K562 (cell line): ENCODE data around the gene PEX5L. TPM values are rescaled to one million over a fixed set of nuclear protein-coding genes. Genes with fewer than 3 reads are reported as not detected.

Experiments used
- ATAC-seq: fragments of 200-7000 bp; cut with Tn5 transposase; 3 replicates; pipeline ENCODE4 v1.9.1; 2020; ENCODE audit warnings: moderate library complexity
- BruUV-seq: library from RNA; stranded (reverse); fragments of 400-500 nt; replicated peaks from 2 replicates; lab custom pipeline; 2021; lab: Mats Ljungman, UMichigan
- CTCF ChIA-PET: fragments of 300-600 bp; formaldehyde crosslinking; extraction: SDS; loops from one replicate; lab custom pipeline; 2021; ENCODE audit warnings: low intra/inter-chr PET ratio; lab: Yijun Ruan, JAX
- POLR2A ChIA-PET: fragments of 300-600, 350-650 bp; sonication (Branson Sonifier 250); formaldehyde crosslinking; extraction: SDS; loops from one replicate; lab custom pipeline; 2021; ENCODE audit warnings: antibody characterized with exemption, inconsistent platforms; lab: Yijun Ruan, JAX
- DNase-seq, 4 experiments: peaks; one replicate each; pipeline versions ENCODE4 v3.0.0 to v3.0.0-alpha.2; 2011 to 2018; ENCODE audit warnings: low spot score in 3 of 4, mixed read lengths in 3 of 4; ENCODE audit errors: extremely low read depth in 1 of 4
- FAIRE-seq: peaks from 2 replicates; lab custom pipeline; 2011; peaks lifted over from hg19 to GRCh38; lab: Jason Lieb, UNC
- H2AFZ ChIP-seq: 2 replicates; pipeline ENCODE4 v1.6.0; 2011; ENCODE audit warnings: low read depth, low read length, control low read depth, inconsistent platforms
- H3K27ac ChIP-seq: fragments of 200-600 bp; 3 replicates; pipeline ENCODE4 v1.8.0; 2011; ENCODE audit warnings: low read depth, mild to moderate bottlenecking, control low read depth, inconsistent platforms, low read length, moderate library complexity, mixed read lengths; ENCODE audit errors: extremely low read depth
- H3K27me3 ChIP-seq, 2 experiments: fragments of 300-600 bp in 1 of 2; 2 replicates in 1 of 2; 3 replicates in 1 of 2; pipeline versions ENCODE4 v1.6.0 to v1.8.0; 2011; ENCODE audit warnings: inconsistent platforms in 2 of 2, low read length in 2 of 2, mild to moderate bottlenecking in 1 of 2, mixed read lengths in 1 of 2, moderate library complexity in 1 of 2; ENCODE audit not compliant: control insufficient read depth in 2 of 2, insufficient read depth in 2 of 2
- H3K36me3 ChIP-seq: fragments of 300-600 bp; 3 replicates; pipeline ENCODE4 v1.8.0; 2011; ENCODE audit warnings: mild to moderate bottlenecking, low read length, inconsistent platforms; ENCODE audit not compliant: control insufficient read depth, insufficient read depth
- H3K4me1 ChIP-seq, 2 experiments: fragments of 200-600 bp in 1 of 2; replicated peaks in 1 of 2; 2 replicates in 1 of 2; 3 replicates in 1 of 2; pipeline versions ENCODE4 v1.5.1 to v1.8.0; 2011; ENCODE audit warnings: inconsistent platforms in 2 of 2, low read length in 2 of 2, mild to moderate bottlenecking in 1 of 2, mixed read lengths in 1 of 2, moderate library complexity in 1 of 2; ENCODE audit not compliant: control insufficient read depth in 2 of 2, insufficient read depth in 2 of 2
- H3K4me2 ChIP-seq: 2 replicates; pipeline ENCODE4 v1.6.1; 2011; ENCODE audit warnings: low read length, control low read depth, inconsistent platforms, mixed read lengths; ENCODE audit not compliant: insufficient read depth
- H3K4me3 ChIP-seq: fragments of 200-600 bp; sonication (generic), shearing (Covaris generic); 2 replicates; pipeline ENCODE4 v1.5.1; 2016; ENCODE audit warnings: control low read depth, inconsistent platforms
- H3K79me2 ChIP-seq: fragments of 200-600 bp; 3 replicates; pipeline ENCODE4 v1.8.0; 2011; ENCODE audit warnings: low read length, inconsistent platforms; ENCODE audit not compliant: control insufficient read depth, insufficient read depth
- H3K9ac ChIP-seq, 2 experiments: 2 replicates each; pipeline versions ENCODE4 v1.6.0 to v1.6.1; 2011; ENCODE audit warnings: low read depth in 2 of 2, low read length in 2 of 2, control low read depth in 1 of 2, inconsistent platforms in 1 of 2, mild to moderate bottlenecking in 1 of 2, mixed read lengths in 1 of 2; ENCODE audit not compliant: insufficient read depth in 1 of 2
- H3K9me1 ChIP-seq: one replicate; pipeline ENCODE4 v1.6.0; 2011; ENCODE audit warnings: inconsistent platforms, mild to moderate bottlenecking, low read length, moderate library complexity; ENCODE audit not compliant: control insufficient read depth, insufficient read depth
- H3K9me3 ChIP-seq: replicated peaks from 2 replicates; pipeline ENCODE4 v1.5.1; 2011; ENCODE audit warnings: low read depth, low read length, inconsistent platforms; ENCODE audit not compliant: control insufficient read depth, insufficient read depth
- H4K20me1 ChIP-seq: replicated peaks from 2 replicates; pipeline ENCODE4 v1.6.1; 2011; ENCODE audit warnings: low read length, inconsistent platforms, mixed read lengths; ENCODE audit not compliant: control insufficient read depth, insufficient read depth
- ARID1B ChIP-seq: fragments of 450-650 bp; IDR thresholded peaks from 2 replicates; pipeline ENCODE4 v1.6.1; 2016; ENCODE audit warnings: antibody characterized with exemption, mild to moderate bottlenecking, inconsistent platforms
- ETV6 ChIP-seq, 3 experiments: fragments of 150-350 bp in 1 of 3; sonication (generic) in 1 of 3; formaldehyde crosslinking in 1 of 3; IDR thresholded peaks; 2 replicates each; pipeline versions ENCODE4 v1.6.1 to v1.8.0; 2014 to 2022; ENCODE audit warnings: borderline replicate concordance in 2 of 3, low read depth in 2 of 3, antibody characterized with exemption in 1 of 3, low read length in 1 of 3, mild to moderate bottlenecking in 1 of 3, missing genetic modification reagents in 1 of 3
- KDM2B ChIP-seq: fragments of 250-450 bp; sonication (Bioruptor Pico); IDR thresholded peaks from 2 replicates; pipeline ENCODE4 v1.8.0; 2021; ENCODE audit warnings: mild to moderate bottlenecking, moderate library complexity
- RAD21 ChIP-seq, 2 experiments: fragments of 250-450 bp in 1 of 2; fragments of 450-650 bp in 1 of 2; sonication (Bioruptor Pico) in 1 of 2; formaldehyde crosslinking in 1 of 2; IDR thresholded peaks in 1 of 2; conservative IDR thresholded peaks in 1 of 2; 2 replicates each; pipeline versions ENCODE4 v1.4.0 to v1.8.0; 2020 to 2022; ENCODE audit warnings: mild to moderate bottlenecking in 2 of 2, moderate library complexity in 1 of 2
- SIX5 ChIP-seq, 2 experiments: IDR thresholded peaks; 2 replicates each; pipeline ENCODE4 v1.6.1; 2011; ENCODE audit warnings: low read length in 2 of 2, borderline replicate concordance in 1 of 2, low read depth in 1 of 2, mild to moderate bottlenecking in 1 of 2, moderate library complexity in 1 of 2; ENCODE audit not compliant: insufficient read depth in 1 of 2
- SMARCA5 ChIP-seq: fragments of 450-650 bp; IDR thresholded peaks from 2 replicates; pipeline ENCODE4 v1.6.1; 2016
- SPI1 ChIP-seq: IDR thresholded peaks from 2 replicates; pipeline ENCODE4 v1.6.1; 2011; ENCODE audit warnings: low read depth, low read length, control low read depth, borderline replicate concordance
- ZNF354B ChIP-seq: fragments of 250-450 bp; sonication (Bioruptor Pico); IDR thresholded peaks from 2 replicates; pipeline ENCODE4 v1.4.0; 2020
- ZNF609 ChIP-seq: sonication (generic); formaldehyde crosslinking; IDR thresholded peaks from 2 replicates; pipeline ENCODE4 v1.8.1; 2023; ENCODE audit warnings: missing genetic modification reagents, mild to moderate bottlenecking, borderline replicate concordance
- ZNF707 ChIP-seq: fragments of 250-450 bp; sonication (Bioruptor Pico); conservative IDR thresholded peaks from 2 replicates; pipeline ENCODE4 v1.8.0; 2022; ENCODE audit warnings: inconsistent platforms, mild to moderate bottlenecking, moderate library complexity
- ZNF75A ChIP-seq: fragments of 450-650 bp; formaldehyde crosslinking; IDR thresholded peaks from 2 replicates; pipeline ENCODE4 v1.4.0; 2020; ENCODE audit warnings: mild to moderate bottlenecking
- WGBS: fragments of 100-300 bp; shearing (Covaris generic); methylation state at CpG from one replicate; pipeline ENCODE4 v1.1.6; 2016; ENCODE audit warnings: low coverage, mixed read lengths; ENCODE audit not compliant: insufficient coverage; ENCODE audit errors: missing lambda C conversion rate; 5-methylcytosine and 5-hydroxymethylcytosine counted together
- in situ Hi-C: fragments of 300-500 bp; cut with MboI; formaldehyde crosslinking; loops from 4 replicates; pipeline ENCODE4 v1.15.0; 2018; ENCODE audit warnings: inconsistent platforms, mixed read lengths
- intact Hi-C: fragments of 100-400 bp; cut with micrococcal nuclease; formaldehyde crosslinking; loops from 2 replicates; pipeline ENCODE4 v1.14.2; 2022
- polyA plus RNA-seq, 8 experiments: library from polyadenylated mRNA; depleted of rRNA in 4 of 8; stranded (reverse) in 5 of 8; unstranded in 3 of 8; fragments of >200 nt; fragmentation: Nextera tagmentation in 2 of 8; fragmentation: Illumina TruSeq in 1 of 8; extraction: Ambion mirVana in 2 of 8; extraction: Trizol in 1 of 8; gene quantifications; 2 replicates each; pipeline versions ENCODE4 v1.2.1 to v1.2.3, GENCODE V29; 2011 to 2014; ENCODE audit warnings: inconsistent platforms in 1 of 8, missing spikeins in 1 of 8
- total RNA-seq, 7 experiments: library from RNA; depleted of rRNA in 6 of 7; stranded (reverse); fragments of >200 nt in 6 of 7; fragmentation: Illumina TruSeq in 2 of 7; extraction: Trizol in 2 of 7; gene quantifications; 2 replicates each; pipeline versions ENCODE4 v1.2.1 to v1.2.3, GENCODE V29; 2011 to 2021; ENCODE audit warnings: low replicate concordance in 1 of 7

The PEX5L gene
- total and polyA plus RNA-seq, 9 of the 15 experiments (the other 6 are each of a cell fraction or from before 2014, with no cell fraction given), result not detected

DNA sequence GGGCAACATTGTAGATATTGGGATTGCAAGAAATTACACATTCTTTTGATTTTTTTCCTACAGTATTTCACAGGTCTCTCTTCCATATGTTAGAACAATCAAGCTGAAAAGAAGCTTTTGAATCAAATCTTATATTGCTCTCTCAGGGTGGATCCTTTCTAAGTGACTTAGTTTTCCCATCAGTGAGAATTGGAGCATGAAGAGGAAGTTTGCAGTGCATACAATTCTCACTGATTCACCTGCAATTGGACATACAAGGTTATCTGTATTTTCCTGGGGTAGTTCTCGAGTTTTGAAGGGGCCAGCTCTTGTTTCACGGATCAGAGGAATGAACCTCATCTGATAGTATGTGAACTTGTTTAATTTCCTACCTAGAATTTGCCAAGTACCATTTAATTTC, 150.8 kb downstream of the PEX5L start:
- H3K4me3 ChIP-seq, result no peak overlapping the region
- no peaks in the 10 kb centered on the region for H3K79me2 ChIP-seq
- no peaks in the 10 kb centered on the region for H3K36me3 ChIP-seq
- H3K4me1 ChIP-seq, result no peaks in the 10 kb centered on the region
- no peaks in the 10 kb centered on the region for H3K27me3 ChIP-seq
- no peak for DNase-seq
- WGBS, result 4% methylated on average over 2 of the region's 2 CpGs
- no peak overlapping the region for H2AFZ ChIP-seq
- no peaks in the 10 kb centered on the region for H3K9me3 ChIP-seq
- BruUV-seq, result no TSS peak
- no peaks in the 10 kb centered on the region for H4K20me1 ChIP-seq
- no peak overlapping the region for H3K27ac ChIP-seq
- no peak for FAIRE-seq
- H3K9ac ChIP-seq, result no peak overlapping the region
- no peak for TF ChIP-seq KDM2B (CRISPR knock-in tag)
- TF ChIP-seq SIX5 (IDR thresholded peaks at IDR 0.05; ENCODE audit: borderline replicate concordance in 1 of 2, insufficient read depth in 1 of 2, low read depth in 1 of 2, low read length in 2 of 2), result no peak
- no peak for TF ChIP-seq SPI1
- no peaks in the 10 kb centered on the region for H3K9me1 ChIP-seq
- intact Hi-C loops, result no loop called here
- POLR2A ChIA-PET, result no interaction called here
- in situ Hi-C loops, result no loop called here
- no peak for ATAC-seq
- no peak overlapping the region for H3K4me2 ChIP-seq
- CTCF ChIA-PET, result no interaction called here

- CTCF ChIA-PET, result no interaction called here
- TF ChIP-seq ETV6 (IDR thresholded peaks at IDR 0.05; ENCODE audit: borderline replicate concordance in 1 of 2, low read depth in 2 of 2, low read length in 1 of 2), result no peak
- no peak for TF ChIP-seq ETV6 (CRISPR knock-in tag; IDR thresholded peaks at IDR 0.05; ENCODE audit: borderline replicate concordance)
- TF ChIP-seq ZNF75A (CRISPR knock-in tag), result no peak
- TF ChIP-seq ZNF609 (CRISPR knock-in tag), result no peak
- TF ChIP-seq SMARCA5, result no peak
- no peak for TF ChIP-seq RAD21 (CRISPR knock-in tag; conservative IDR thresholded peaks at IDR 0.05 in 1 of 2, IDR thresholded peaks at IDR 0.05 in 1 of 2)
- no peak for TF ChIP-seq ZNF707 (CRISPR knock-in tag)
- no peak for TF ChIP-seq ZNF354B (CRISPR knock-in tag)
- TF ChIP-seq ARID1B, result no peak
These were observed 152.6 kb downstream of the PEX5L start for GRCh38 chr3:179884136-179884535.

More at GRCh38 chr3:179884136-179884535, 152.6 kb downstream of the PEX5L start:
- DNase-seq, result no peak
- WGBS, result 0% methylated on average over 1 of the region's 1 CpG
- H3K4me1 ChIP-seq, result no peaks in the 10 kb centered on the region
- no peak for ATAC-seq
- no peak overlapping the region for H3K4me2 ChIP-seq
- H3K9me1 ChIP-seq, result no peaks in the 10 kb centered on the region
- no peak overlapping the region for H3K4me3 ChIP-seq
- no TSS peak for BruUV-seq
- intact Hi-C loops, result no loop called here
- H3K36me3 ChIP-seq, result no peaks in the 10 kb centered on the region
- in situ Hi-C loops, result no loop called here
- no peak overlapping the region for H2AFZ ChIP-seq
- H3K9ac ChIP-seq, result no peak overlapping the region
- no peaks in the 10 kb centered on the region for H3K27me3 ChIP-seq
- no peaks in the 10 kb centered on the region for H4K20me1 ChIP-seq
- POLR2A ChIA-PET, result no interaction called here
- no peak for FAIRE-seq
- H3K79me2 ChIP-seq, result no peaks in the 10 kb centered on the region
- no peaks in the 10 kb centered on the region for H3K9me3 ChIP-seq
- no peak overlapping the region for H3K27ac ChIP-seq
